ENCODE measurements around the gene HECA. TPM values are rescaled to one million over a fixed set of nuclear protein-coding genes. Genes with fewer than 3 reads are reported as not detected.

HECA gene
- total and polyA plus RNA-seq, 2 experiments from 2014 or later: 2.9 to 22.5 TPM

GRCh38 chr6:139152088-139152891 is 17.4 kb downstream of the HECA start:
- DNase-seq: no peak
- peaks cover 21% of the 10 kb centered on the region for H3K4me1 ChIP-seq (ENCODE audit: insufficient read depth)
- no peaks in the 10 kb centered on the region for H3K9me3 ChIP-seq (ENCODE audit: low read depth)
- peaks cover 13% of the 10 kb centered on the region; the same call in 1 of the 2 replicates for H4K20me1 ChIP-seq (ENCODE audit: insufficient read depth)
- TF ChIP-seq EZH2 (IDR thresholded peaks at IDR 0.05; ENCODE audit: insufficient read depth, poor library complexity, severe bottlenecking) (no peak), EZH2phosphoT487 (IDR thresholded peaks at IDR 0.05; ENCODE audit: insufficient read depth, low read depth) (no peak)
- WGBS, 2 experiments (ENCODE audit: low coverage in 1 of 2, low lambda C conversion rate in 2 of 2, missing lambda C conversion rate in 2 of 2): 83 to 85% methylated on average over 5 of the region's 5 CpGs
- 0 out of 2 replicates have a peak, but pooled peaks cover 5% of the 10 kb centered on the region for H3F3A ChIP-seq (ENCODE audit: insufficient read depth)
- H3K27ac ChIP-seq: no peak overlapping the region
- no peak overlapping the region for H2AFZ ChIP-seq
- no peak overlapping the region for H3K4me3 ChIP-seq
- peaks cover 92% of the 10 kb centered on the region for H3K79me2 ChIP-seq (ENCODE audit: insufficient read depth)
- no peak overlapping the region for H3K4me2 ChIP-seq (ENCODE audit: unreplicated experiment)
- no peaks in the 10 kb centered on the region for H3K27me3 ChIP-seq (replicated peaks; ENCODE audit: insufficient read depth)
- H3K36me3 ChIP-seq (ENCODE audit: low read depth): no peaks in the 10 kb centered on the region
- H3K9ac ChIP-seq: no peak overlapping the region
- no peaks in the 10 kb centered on the region for H3K9me2 ChIP-seq (ENCODE audit: insufficient read depth)
- in situ Hi-C loops (cut with MboI): no loop called here

DNA sequence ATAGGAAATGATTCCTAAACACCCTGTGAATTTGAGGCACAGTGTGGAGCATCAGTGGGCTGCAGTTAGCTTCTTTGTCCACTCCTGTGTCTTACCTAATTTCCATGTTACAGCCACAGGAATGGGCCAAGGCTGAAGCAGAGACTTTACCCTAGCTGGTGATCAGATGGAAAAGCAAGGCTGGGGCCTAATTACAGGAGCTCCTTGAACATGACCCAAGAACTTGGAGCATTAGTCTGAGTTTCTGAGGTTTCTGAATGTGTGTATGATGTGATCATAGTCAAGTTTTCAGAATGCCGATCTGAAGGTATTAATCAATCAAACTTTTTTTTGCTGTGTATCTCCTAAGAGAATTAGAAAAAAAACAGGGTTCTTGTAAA is 18.0 kb downstream of the HECA start:
- in situ Hi-C loops (cut with MboI): no loop called here
- Histone ChIP-seq H3K27ac (no peak overlapping the region), H3K79me2 (ENCODE audit: insufficient read depth) (peaks cover 92% of the 10 kb centered on the region), H3F3A (ENCODE audit: insufficient read depth) (0 out of 2 replicates have a peak, but pooled peaks cover 5% of the 10 kb centered on the region), H3K9me2 (ENCODE audit: insufficient read depth) (no peaks in the 10 kb centered on the region), H3K4me1 (ENCODE audit: insufficient read depth) (peaks cover 21% of the 10 kb centered on the region), H3K4me3 (no peak overlapping the region), H2AFZ (no peak overlapping the region), H3K9ac (no peak overlapping the region), H3K9me3 (ENCODE audit: low read depth) (no peaks in the 10 kb centered on the region), H3K27me3 (replicated peaks; ENCODE audit: insufficient read depth) (no peaks in the 10 kb centered on the region), H3K36me3 (ENCODE audit: low read depth) (no peaks in the 10 kb centered on the region), H4K20me1 (ENCODE audit: insufficient read depth) (peaks cover 13% of the 10 kb centered on the region; the same call in 1 of the 2 replicates), H3K4me2 (ENCODE audit: unreplicated experiment) (no peak overlapping the region)
- TF ChIP-seq EZH2phosphoT487 (IDR thresholded peaks at IDR 0.05; ENCODE audit: insufficient read depth, low read depth) (no peak), EZH2 (IDR thresholded peaks at IDR 0.05; ENCODE audit: insufficient read depth, poor library complexity, severe bottlenecking) (no peak)
- DNase-seq: peak; percentile 46
- WGBS, 2 experiments (ENCODE audit: low coverage in 1 of 2, low lambda C conversion rate in 2 of 2, missing lambda C conversion rate in 2 of 2): 97 to 100% methylated on average over 1 of the region's 1 CpG

- H2AFZ ChIP-seq: no peak overlapping the region
- peak overlapping the region; percentile 33 for H3K4me2 ChIP-seq (ENCODE audit: unreplicated experiment)
- DNase-seq: peak; percentile 75
- no peaks in the 10 kb centered on the region for H3K9me3 ChIP-seq (ENCODE audit: low read depth)
- H3K4me3 ChIP-seq: no peak overlapping the region
- no peaks in the 10 kb centered on the region for H3K27me3 ChIP-seq (replicated peaks; ENCODE audit: insufficient read depth)
- H3K79me2 ChIP-seq (ENCODE audit: insufficient read depth): peaks cover 86% of the 10 kb centered on the region
- in situ Hi-C loops (cut with MboI): no loop called here
- H4K20me1 ChIP-seq (ENCODE audit: insufficient read depth): peaks cover 13% of the 10 kb centered on the region; the same call in 1 of the 2 replicates
- H3K9me2 ChIP-seq (ENCODE audit: insufficient read depth): no peaks in the 10 kb centered on the region
- no peak for TF ChIP-seq EZH2 (IDR thresholded peaks at IDR 0.05; ENCODE audit: insufficient read depth, poor library complexity, severe bottlenecking)
- TF ChIP-seq EZH2phosphoT487 (IDR thresholded peaks at IDR 0.05; ENCODE audit: insufficient read depth, low read depth): no peak
- H3K9ac ChIP-seq: no peak overlapping the region
- peaks cover 21% of the 10 kb centered on the region for H3K4me1 ChIP-seq (ENCODE audit: insufficient read depth)
- H3F3A ChIP-seq (ENCODE audit: insufficient read depth): 0 out of 2 replicates have a peak, but pooled peaks cover 5% of the 10 kb centered on the region
- no peaks in the 10 kb centered on the region for H3K36me3 ChIP-seq (ENCODE audit: low read depth)
- H3K27ac ChIP-seq: no peak overlapping the region
Observed at GRCh38 chr6:139153855-139154254, 19.0 kb downstream of the HECA start.

GRCh38 chr6:139154881-139155547 is 20.1 kb downstream of the HECA start:
- Histone ChIP-seq H3F3A (ENCODE audit: insufficient read depth) (0 out of 2 replicates have a peak, but pooled peaks cover 5% of the 10 kb centered on the region), H3K27ac (no peak overlapping the region), H4K20me1 (ENCODE audit: insufficient read depth) (peaks cover 9% of the 10 kb centered on the region; the same call in 1 of the 2 replicates), H3K4me3 (no peak overlapping the region), H3K9me3 (ENCODE audit: low read depth) (no peaks in the 10 kb centered on the region), H3K36me3 (ENCODE audit: low read depth) (no peaks in the 10 kb centered on the region), H3K4me1 (ENCODE audit: insufficient read depth) (peaks cover 26% of the 10 kb centered on the region), H3K9me2 (ENCODE audit: insufficient read depth) (no peaks in the 10 kb centered on the region), H3K27me3 (replicated peaks; ENCODE audit: insufficient read depth) (no peaks in the 10 kb centered on the region), H3K79me2 (ENCODE audit: insufficient read depth) (peaks cover 74% of the 10 kb centered on the region), H2AFZ (no peak overlapping the region), H3K4me2 (ENCODE audit: unreplicated experiment) (no peak overlapping the region), H3K9ac (no peak overlapping the region)
- DNase-seq: no peak
- in situ Hi-C loops (cut with MboI): no loop called here
- TF ChIP-seq EZH2phosphoT487 (IDR thresholded peaks at IDR 0.05; ENCODE audit: insufficient read depth, low read depth) (no peak), EZH2 (IDR thresholded peaks at IDR 0.05; ENCODE audit: insufficient read depth, poor library complexity, severe bottlenecking) (no peak)
- WGBS, 2 experiments (ENCODE audit: low coverage in 1 of 2, low lambda C conversion rate in 2 of 2, missing lambda C conversion rate in 2 of 2): 96 to 97% methylated on average over 9 of the region's 9 CpGs
